Measurements from ENCODE around the gene SLC35B1. TPM values are rescaled to one million over a fixed set of nuclear protein-coding genes. Genes with fewer than 3 reads are reported as not detected.
A peak's percentile ranks its signal among the peaks of the same experiment; 100 is the strongest.

The SLC35B1 gene
- total RNA-seq, 1 donor from 2014 or later = 84.3 TPM

GRCh38 chr17:49688848-49689247 is 18.9 kb downstream of the SLC35B1 start:
- peak overlapping the region; percentile 2 for H3K4me3 Mint-ChIP-seq (ENCODE audit: unreplicated experiment)
- H3K9me3 Mint-ChIP-seq (ENCODE audit: unreplicated experiment) = no peaks in the 10 kb centered on the region
- peaks cover 4% of the 10 kb centered on the region for H3K27me3 Mint-ChIP-seq (ENCODE audit: unreplicated experiment)
- no peak for DNase-seq (ENCODE audit: low spot score)
- no peaks in the 10 kb centered on the region for H3K36me3 Mint-ChIP-seq (ENCODE audit: low read depth, unreplicated experiment)
- no peak for TF ChIP-seq CTCF (IDR thresholded peaks at IDR 0.05; ENCODE audit: unreplicated experiment)
- peaks cover 44% of the 10 kb centered on the region for H3K4me1 Mint-ChIP-seq (ENCODE audit: unreplicated experiment)
- peak overlapping the region; percentile 97 for H3K27ac Mint-ChIP-seq (ENCODE audit: unreplicated experiment)

GRCh38 chr17:49687878-49688491 is 19.8 kb downstream of the SLC35B1 start:
- TF ChIP-seq CTCF (IDR thresholded peaks at IDR 0.05; ENCODE audit: unreplicated experiment) = no peak
- H3K4me3 Mint-ChIP-seq (ENCODE audit: unreplicated experiment) = peak overlapping the region; percentile 24
- peak overlapping the region; percentile 97 for H3K27ac Mint-ChIP-seq (ENCODE audit: unreplicated experiment)
- H3K4me1 Mint-ChIP-seq (ENCODE audit: unreplicated experiment) = peaks cover 42% of the 10 kb centered on the region
- peaks cover 4% of the 10 kb centered on the region for H3K27me3 Mint-ChIP-seq (ENCODE audit: unreplicated experiment)
- H3K9me3 Mint-ChIP-seq (ENCODE audit: unreplicated experiment) = no peaks in the 10 kb centered on the region
- no peaks in the 10 kb centered on the region for H3K36me3 Mint-ChIP-seq (ENCODE audit: low read depth, unreplicated experiment)
- DNase-seq (ENCODE audit: low spot score) = peak; percentile 36

GRCh38 chr17:49681106-49681979 is 26.4 kb downstream of the SLC35B1 start:
- no peak for TF ChIP-seq CTCF (IDR thresholded peaks at IDR 0.05; ENCODE audit: unreplicated experiment)
- H3K4me3 Mint-ChIP-seq (ENCODE audit: unreplicated experiment) = no peak overlapping the region
- H3K27ac Mint-ChIP-seq (ENCODE audit: unreplicated experiment) = no peak overlapping the region
- DNase-seq (ENCODE audit: low spot score) = no peak
- H3K4me1 Mint-ChIP-seq (ENCODE audit: unreplicated experiment) = peaks cover 23% of the 10 kb centered on the region
- no peaks in the 10 kb centered on the region for H3K9me3 Mint-ChIP-seq (ENCODE audit: unreplicated experiment)
- peaks cover 4% of the 10 kb centered on the region for H3K27me3 Mint-ChIP-seq (ENCODE audit: unreplicated experiment)
- H3K36me3 Mint-ChIP-seq (ENCODE audit: low read depth, unreplicated experiment) = no peaks in the 10 kb centered on the region

GRCh38 chr17:49680314-49680713 is 27.4 kb downstream of the SLC35B1 start:
- H3K9me3 Mint-ChIP-seq (ENCODE audit: unreplicated experiment) = no peaks in the 10 kb centered on the region
- H3K4me1 Mint-ChIP-seq (ENCODE audit: unreplicated experiment) = peaks cover 33% of the 10 kb centered on the region
- H3K4me3 Mint-ChIP-seq (ENCODE audit: unreplicated experiment) = no peak overlapping the region
- no peak for DNase-seq (ENCODE audit: low spot score)
- peaks cover 6% of the 10 kb centered on the region for H3K27me3 Mint-ChIP-seq (ENCODE audit: unreplicated experiment)
- no peaks in the 10 kb centered on the region for H3K36me3 Mint-ChIP-seq (ENCODE audit: low read depth, unreplicated experiment)
- H3K27ac Mint-ChIP-seq (ENCODE audit: unreplicated experiment) = no peak overlapping the region
- TF ChIP-seq CTCF (IDR thresholded peaks at IDR 0.05; ENCODE audit: unreplicated experiment) = no peak

Measured in endothelial cell (in vitro differentiated cells).